T-helper 2 cell treated with Interferon-gamma antibody and Interleukin-4, amounts not matched to agents 5 μg/mL and 100 μg/mL, for 36 hours (primary cell): ENCODE measurements around the gene ACER3.
"Not testable (repeated sequence)": the region's sequence is repeated elsewhere in the genome, so short reads cannot be mapped to it uniquely, and the experiment has no call there.

Experiments
- DNase-seq: peaks from one replicate; pipeline ENCODE4 v3.0.0; 2021; ENCODE audit warnings: low spot score
- H3K27ac Mint-ChIP-seq: one replicate; pipeline ENCODE4 v1.8.0; 2021; ENCODE audit warnings: mild to moderate bottlenecking, mixed read lengths
- H3K27me3 Mint-ChIP-seq: one replicate; pipeline ENCODE4 v1.8.0; 2021; ENCODE audit warnings: low read depth, mixed read lengths
- H3K36me3 Mint-ChIP-seq: one replicate; pipeline ENCODE4 v1.8.0; 2021; ENCODE audit warnings: low read depth, mixed read lengths
- H3K4me1 Mint-ChIP-seq: one replicate; pipeline ENCODE4 v1.8.0; 2021; ENCODE audit warnings: low read depth, mixed read lengths
- H3K4me3 Mint-ChIP-seq: one replicate; pipeline ENCODE4 v1.8.0; 2022; ENCODE audit warnings: mild to moderate bottlenecking, moderate library complexity, mixed read lengths
- H3K9me3 Mint-ChIP-seq: one replicate; pipeline ENCODE4 v1.8.0; 2021; ENCODE audit warnings: mixed read lengths

Gene ACER3

DNA sequence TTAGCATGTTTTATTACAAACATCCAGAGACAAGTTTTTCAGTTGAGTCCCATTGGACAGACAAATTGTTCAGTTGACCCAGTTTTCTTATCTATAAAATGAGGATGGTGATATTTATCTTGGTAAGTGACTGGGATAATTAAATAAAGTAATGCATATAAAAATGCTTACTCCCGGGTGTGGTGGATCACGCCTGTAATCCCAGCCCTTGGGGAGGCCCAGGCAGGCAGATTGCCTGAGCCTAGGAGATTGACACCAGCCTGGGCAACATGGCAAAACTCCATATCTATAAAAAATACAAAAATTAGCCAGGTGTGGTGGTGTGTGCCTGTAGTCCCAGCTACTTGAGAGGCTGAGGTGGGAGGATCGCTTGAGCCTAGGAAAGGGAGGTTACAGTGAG lies 15.6 kb upstream of the ACER3 start:
- no peaks in the 10 kb centered on the region for H3K4me1 Mint-ChIP-seq
- H3K36me3 Mint-ChIP-seq, result no peaks in the 10 kb centered on the region
- no peaks in the 10 kb centered on the region for H3K9me3 Mint-ChIP-seq
- DNase-seq, result no peak
- no peak overlapping the region for H3K4me3 Mint-ChIP-seq
- H3K27ac Mint-ChIP-seq, result no peak overlapping the region
- peaks cover 40% of the 10 kb centered on the region for H3K27me3 Mint-ChIP-seq

DNA sequence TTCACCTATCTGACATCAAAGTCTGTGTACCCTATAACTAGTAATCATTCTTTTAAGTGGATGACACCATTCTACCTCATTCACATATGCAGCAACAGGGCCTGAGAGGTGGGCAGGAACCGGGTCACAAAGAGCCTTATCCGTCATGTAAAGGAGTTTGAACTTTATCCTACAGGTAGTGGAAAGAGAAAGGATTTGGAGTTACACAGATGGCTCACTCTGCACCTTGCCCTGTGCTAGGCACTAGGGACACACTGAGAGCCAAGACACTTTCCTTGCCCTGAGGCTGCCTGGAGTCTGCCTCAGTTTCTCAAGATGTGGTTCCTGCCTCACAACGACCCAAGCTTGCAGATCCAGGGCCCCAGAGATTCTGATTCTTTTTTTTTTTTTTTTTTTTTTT lies 14.3 kb upstream of the ACER3 start:
- H3K27me3 Mint-ChIP-seq, result peaks cover 36% of the 10 kb centered on the region
- H3K27ac Mint-ChIP-seq, result no peak overlapping the region

DNA sequence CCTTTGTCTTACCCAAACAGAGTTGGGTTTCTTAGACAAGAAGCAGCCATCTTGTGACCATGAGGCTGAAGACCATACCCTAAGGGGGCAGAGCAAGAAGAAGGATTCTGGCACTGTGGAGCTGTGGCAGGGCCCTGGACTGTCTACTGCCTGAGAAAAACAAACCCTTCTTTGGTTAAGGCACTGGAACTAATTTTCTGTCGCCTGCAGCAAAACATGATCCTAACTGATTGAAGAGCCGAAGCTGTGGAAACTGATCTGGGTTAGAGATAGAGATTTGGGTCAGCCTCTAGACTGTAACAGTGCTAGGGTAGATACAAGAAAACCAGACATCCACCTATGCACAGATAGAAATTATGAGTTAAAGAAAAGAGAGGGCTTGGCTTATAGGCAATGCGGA lies 11.3 kb upstream of the ACER3 start:
- no peaks in the 10 kb centered on the region for H3K4me1 Mint-ChIP-seq
- no peaks in the 10 kb centered on the region for H3K36me3 Mint-ChIP-seq
- H3K4me3 Mint-ChIP-seq, result no peak overlapping the region
- H3K27me3 Mint-ChIP-seq, result peaks cover 22% of the 10 kb centered on the region
- no peak overlapping the region for H3K27ac Mint-ChIP-seq
- DNase-seq, result no peak
- H3K9me3 Mint-ChIP-seq, result no peaks in the 10 kb centered on the region

More for the DNA sequence above, 14.3 kb upstream of the ACER3 start:
- no peak overlapping the region for H3K4me3 Mint-ChIP-seq
- H3K36me3 Mint-ChIP-seq, result no peaks in the 10 kb centered on the region
- H3K9me3 Mint-ChIP-seq, result no peaks in the 10 kb centered on the region
- no peak for DNase-seq
- H3K4me1 Mint-ChIP-seq, result no peaks in the 10 kb centered on the region

- H3K4me3 Mint-ChIP-seq, result no peak overlapping the region
- no peaks in the 10 kb centered on the region for H3K36me3 Mint-ChIP-seq
- DNase-seq, result no peak
- H3K9me3 Mint-ChIP-seq, result no peaks in the 10 kb centered on the region
- H3K27ac Mint-ChIP-seq, result no peak overlapping the region
- H3K27me3 Mint-ChIP-seq, result peaks cover 18% of the 10 kb centered on the region
- H3K4me1 Mint-ChIP-seq, result no peaks in the 10 kb centered on the region
These were observed 10.6 kb upstream of the ACER3 start for GRCh38 chr11:76850130-76850529.

- peaks cover 18% of the 10 kb centered on the region for H3K27me3 Mint-ChIP-seq
- no peaks in the 10 kb centered on the region for H3K9me3 Mint-ChIP-seq
- no peak overlapping the region for H3K4me3 Mint-ChIP-seq
- H3K27ac Mint-ChIP-seq, result no peak overlapping the region
- H3K36me3 Mint-ChIP-seq, result no peaks in the 10 kb centered on the region
- DNase-seq, result no peak
- no peaks in the 10 kb centered on the region for H3K4me1 Mint-ChIP-seq
These were observed 9.9 kb upstream of the ACER3 start for GRCh38 chr11:76850815-76851214.

DNA sequence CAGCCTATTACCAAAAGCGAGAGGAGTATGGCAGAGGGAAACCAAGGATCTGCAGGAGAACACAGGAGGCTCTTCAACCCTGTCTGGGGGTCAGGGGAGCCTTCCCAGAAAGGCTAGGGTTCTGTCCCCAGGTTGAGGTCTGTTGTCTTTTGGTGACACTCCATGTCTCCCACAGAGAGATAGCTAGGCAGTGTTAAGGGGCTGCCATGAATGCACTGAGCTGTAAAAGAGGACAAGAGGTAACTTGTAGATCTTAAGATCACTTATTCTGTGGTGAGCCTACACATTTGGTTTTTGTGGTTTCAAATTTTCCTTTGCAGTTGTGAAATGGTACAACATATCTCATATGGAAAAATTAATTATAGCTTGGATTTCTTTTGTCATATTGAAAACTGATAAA lies 6.0 kb upstream of the ACER3 start:
- H3K36me3 Mint-ChIP-seq, result peaks cover 3% of the 10 kb centered on the region

GRCh38 chr11:76855670-76856069 lies 5.0 kb upstream of the ACER3 start:
- not testable (repeated sequence) for DNase-seq, H3K27me3 Mint-ChIP-seq, H3K4me1 Mint-ChIP-seq, H3K9me3 Mint-ChIP-seq, H3K27ac Mint-ChIP-seq, H3K36me3 Mint-ChIP-seq, H3K4me3 Mint-ChIP-seq

More for the DNA sequence above, 6.0 kb upstream of the ACER3 start:
- no peak for DNase-seq
- Mint-ChIP-seq H3K27ac (no peak overlapping the region), H3K4me3 (no peak overlapping the region), H3K4me1 (peaks cover 4% of the 10 kb centered on the region), H3K27me3 (no peaks in the 10 kb centered on the region), H3K9me3 (no peaks in the 10 kb centered on the region)

DNA sequence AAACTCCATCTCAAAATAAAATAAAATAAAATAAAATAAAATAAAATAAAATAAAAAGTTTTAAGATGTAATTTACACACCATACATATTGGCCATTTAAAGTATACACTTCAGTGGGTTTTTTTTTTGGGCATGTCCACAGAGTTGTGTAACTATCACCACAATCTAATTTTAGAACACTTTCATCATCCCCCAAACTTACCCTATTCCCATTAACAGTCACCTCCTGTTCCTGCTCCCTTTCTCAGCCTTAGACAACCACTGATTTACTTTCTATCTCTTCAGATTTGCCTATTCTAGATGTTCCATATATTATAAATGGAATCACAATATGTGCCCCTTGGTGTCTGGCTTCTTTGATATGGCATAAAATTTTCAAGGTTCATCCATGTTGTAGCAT lies 4.6 kb upstream of the ACER3 start:
- Mint-ChIP-seq H3K27me3 (no peaks in the 10 kb centered on the region), H3K4me1 (peaks cover 6% of the 10 kb centered on the region), H3K27ac (no peak overlapping the region), H3K4me3 (no peak overlapping the region), H3K36me3 (peaks cover 3% of the 10 kb centered on the region), H3K9me3 (no peaks in the 10 kb centered on the region)
- DNase-seq, result no peak

DNA sequence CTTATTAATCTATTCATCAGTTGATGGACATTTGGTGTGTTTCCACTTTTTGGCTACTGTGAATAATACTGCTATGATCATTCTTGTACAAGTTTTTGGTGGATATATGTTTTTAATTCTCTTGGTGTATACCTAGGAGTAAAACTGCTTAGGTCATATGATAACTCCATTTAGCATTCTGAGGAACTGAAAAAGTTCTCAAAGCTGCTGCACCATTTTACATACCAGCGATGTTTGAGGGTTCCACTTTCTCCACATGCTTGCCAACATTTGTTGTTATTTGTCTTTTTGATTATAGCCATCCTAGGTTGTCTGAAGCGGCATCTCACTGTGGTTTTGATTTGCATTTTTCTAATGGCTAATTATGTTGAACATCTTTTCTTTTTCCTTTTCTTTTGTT lies 4.1 kb upstream of the ACER3 start:
- H3K27ac Mint-ChIP-seq, result no peak overlapping the region
- no peak for DNase-seq
- H3K9me3 Mint-ChIP-seq, result no peaks in the 10 kb centered on the region
- no peaks in the 10 kb centered on the region for H3K27me3 Mint-ChIP-seq
- peaks cover 8% of the 10 kb centered on the region for H3K4me1 Mint-ChIP-seq
- H3K36me3 Mint-ChIP-seq, result peaks cover 3% of the 10 kb centered on the region
- no peak overlapping the region for H3K4me3 Mint-ChIP-seq

DNA sequence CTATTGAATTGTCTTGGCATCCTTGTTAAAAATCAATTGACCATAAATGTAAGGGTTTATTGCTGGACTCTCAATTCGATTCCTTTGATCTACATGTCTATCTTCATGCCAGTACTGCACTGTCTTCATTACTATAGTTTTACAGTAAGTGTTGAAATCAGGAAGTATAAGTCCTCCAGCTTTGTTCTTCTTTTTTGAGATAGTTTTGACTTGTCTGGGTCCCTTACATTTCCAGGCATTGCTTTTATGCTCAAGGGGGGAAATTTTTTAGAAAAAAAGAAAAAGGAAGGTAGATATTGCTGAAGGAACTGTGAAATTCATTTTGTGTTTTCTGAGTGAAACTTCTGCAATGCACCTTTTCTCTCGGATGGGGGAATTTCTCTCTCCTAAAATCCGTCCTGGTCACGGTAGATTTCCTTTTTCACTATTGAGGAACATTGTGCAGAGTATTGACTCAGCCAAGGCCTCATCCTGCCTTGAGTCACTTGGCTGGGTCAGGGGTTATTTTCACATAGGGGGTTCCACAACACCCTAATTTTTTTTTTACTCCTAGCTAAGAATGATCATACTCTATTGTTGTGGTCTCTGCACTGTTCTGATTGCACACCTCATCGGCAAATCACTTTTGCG lies 2.8 kb upstream of the ACER3 start:
- DNase-seq, result no peak
- Mint-ChIP-seq H3K27me3 (no peaks in the 10 kb centered on the region), H3K27ac (no peak overlapping the region), H3K4me3 (no peak overlapping the region), H3K4me1 (peaks cover 15% of the 10 kb centered on the region), H3K9me3 (no peaks in the 10 kb centered on the region), H3K36me3 (peaks cover 3% of the 10 kb centered on the region)

DNA sequence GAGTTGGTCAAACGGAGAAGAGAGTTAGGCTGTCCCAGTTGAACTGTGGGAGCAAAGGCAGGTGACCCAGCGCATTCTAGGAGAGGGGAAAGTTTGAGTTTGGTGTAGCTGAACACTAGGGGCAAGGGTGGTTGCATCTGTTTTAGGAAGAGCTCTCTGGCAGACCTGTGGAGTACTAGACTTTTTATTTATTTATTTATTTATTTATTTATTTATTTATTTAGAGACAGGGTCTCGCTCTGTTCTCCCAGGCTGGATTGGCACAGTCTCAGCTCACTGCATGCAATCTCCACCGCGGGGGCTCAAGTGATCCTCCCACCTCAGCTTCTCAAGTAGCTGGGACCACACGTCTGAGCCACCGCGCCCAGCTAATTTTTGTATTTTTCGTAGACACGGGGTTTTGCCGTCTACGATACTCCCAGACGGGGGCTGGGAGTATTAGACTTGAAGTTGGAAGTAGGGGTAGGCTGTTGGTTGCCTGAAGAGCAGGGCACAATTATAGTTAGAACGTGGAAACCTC lies 950 bp upstream of the ACER3 start:
- Mint-ChIP-seq H3K27ac (peak overlapping the region; percentile 63), H3K9me3 (no peaks in the 10 kb centered on the region), H3K4me1 (peaks cover 26% of the 10 kb centered on the region), H3K4me3 (peak overlapping the region; percentile 80), H3K36me3 (peaks cover 7% of the 10 kb centered on the region), H3K27me3 (no peaks in the 10 kb centered on the region)
- no peak for DNase-seq

DNA sequence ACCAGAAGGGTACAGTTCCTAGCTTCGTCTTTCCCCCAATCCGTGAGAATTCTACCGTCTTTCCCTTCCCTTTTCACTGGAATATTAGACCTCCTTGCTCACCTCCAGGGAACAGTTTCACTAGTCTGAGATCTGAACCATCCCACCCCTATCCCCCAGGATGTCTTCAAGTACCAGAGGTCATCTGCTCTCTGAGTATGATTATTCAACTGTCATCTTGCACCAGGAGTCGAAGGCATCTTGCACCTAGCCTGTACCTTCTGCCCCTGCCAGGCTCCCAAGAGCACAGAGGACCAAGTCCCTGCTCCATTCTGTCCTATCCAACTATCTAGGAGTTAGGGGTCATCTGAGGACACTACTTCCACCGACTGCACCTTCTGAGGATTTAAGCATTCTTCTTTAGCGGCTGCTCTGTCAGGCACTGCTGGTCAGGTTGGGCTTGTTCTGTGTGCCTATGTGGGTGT lies 804 bp downstream of the ACER3 start:
- H3K36me3 Mint-ChIP-seq, result peaks cover 8% of the 10 kb centered on the region
- peaks cover 26% of the 10 kb centered on the region for H3K4me1 Mint-ChIP-seq
- peak overlapping the region; percentile 87 for H3K4me3 Mint-ChIP-seq
- peak overlapping the region; percentile 66 for H3K27ac Mint-ChIP-seq
- DNase-seq, result no peak
- no peaks in the 10 kb centered on the region for H3K9me3 Mint-ChIP-seq
- H3K27me3 Mint-ChIP-seq, result no peaks in the 10 kb centered on the region

GRCh38 chr11:76862794-76863193 lies 2.1 kb downstream of the ACER3 start:
- not testable (repeated sequence) for DNase-seq, H3K27ac Mint-ChIP-seq, H3K27me3 Mint-ChIP-seq, H3K9me3 Mint-ChIP-seq, H3K36me3 Mint-ChIP-seq
- Mint-ChIP-seq H3K4me3 (peak overlapping the region; percentile 15), H3K4me1 (peaks cover 26% of the 10 kb centered on the region)

DNA sequence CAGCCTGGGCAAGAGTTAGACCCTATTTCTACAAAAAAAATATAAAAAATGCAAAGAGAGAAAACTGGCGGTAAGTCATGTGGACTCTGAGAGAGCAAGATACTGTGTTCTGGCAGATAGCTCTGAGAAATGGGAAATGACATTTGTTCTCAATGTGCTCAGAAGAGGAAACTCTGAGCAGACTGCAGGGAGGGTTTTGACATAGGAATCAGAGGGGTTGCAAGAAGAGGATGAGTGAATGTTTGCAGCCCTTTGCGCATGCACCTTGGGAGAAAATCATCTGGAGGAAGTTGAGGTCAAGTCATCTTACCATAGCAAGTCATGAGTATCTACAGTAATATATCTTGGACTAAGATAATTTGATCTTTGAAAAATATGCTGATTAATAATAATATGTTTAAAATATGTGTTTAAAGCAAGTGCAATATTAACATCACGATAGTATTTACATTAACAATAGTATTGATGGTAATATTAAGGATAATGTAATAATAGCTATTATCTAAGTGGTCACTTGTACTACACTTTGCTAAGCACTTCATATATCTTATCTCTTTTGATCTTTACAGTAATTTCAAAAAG lies 2.6 kb downstream of the ACER3 start:
- H3K4me3 Mint-ChIP-seq, result peak overlapping the region; percentile 15
- H3K4me1 Mint-ChIP-seq, result peaks cover 26% of the 10 kb centered on the region
- no peaks in the 10 kb centered on the region for H3K9me3 Mint-ChIP-seq
- DNase-seq, result no peak
- peaks cover 10% of the 10 kb centered on the region for H3K36me3 Mint-ChIP-seq
- H3K27ac Mint-ChIP-seq, result peak overlapping the region; percentile 12
- no peaks in the 10 kb centered on the region for H3K27me3 Mint-ChIP-seq
